ENCODE results near the gene FBXO8. TPM values are rescaled to one million over a fixed set of nuclear protein-coding genes. Genes with fewer than 3 reads are reported as not detected.
A peak's percentile ranks its signal among the peaks of the same experiment; 100 is the strongest.

The FBXO8 gene
- total and polyA plus RNA-seq, 8 donors = 6.7 to 16.9 (median 10.4) TPM

- H3K4me3 ChIP-seq = no peak overlapping the region
- intact Hi-C loops (cut with DNase I) = no loop called here
- no peak for FAIRE-seq
Measured at GRCh38 chr4:174210952-174211490, 72.4 kb downstream of the FBXO8 start.

DNA sequence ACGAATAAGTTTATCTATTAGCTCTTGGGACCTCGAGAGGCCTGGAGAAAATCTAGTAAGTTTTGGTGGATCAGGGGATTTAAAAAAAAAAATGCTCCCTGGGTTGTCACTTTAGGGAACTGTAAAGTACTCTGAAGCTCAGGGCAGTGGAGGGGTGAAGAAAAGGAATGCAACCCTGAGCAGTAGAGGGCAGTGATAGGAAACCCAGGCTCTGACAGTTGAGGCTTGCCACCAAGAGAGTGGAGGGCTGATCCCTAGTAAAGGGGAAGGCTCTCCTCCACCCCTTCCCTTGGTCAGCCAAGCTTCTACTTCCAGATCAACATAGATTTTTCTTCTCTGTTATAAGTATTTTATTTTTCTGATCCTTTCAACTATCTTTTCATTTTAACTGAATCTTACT, 73.1 kb downstream of the FBXO8 start:
- FAIRE-seq (no peak), ATAC-seq (peak in 1 of 4 donors; percentile 31), DNase-seq (no peak)
- Histone ChIP-seq H3K27me3 (peaks cover 0 to 19% (median 14%) of the 10 kb centered on the region in 4 donors), H3K9me3 (no peaks in the 10 kb centered on the region), H3K4me1 (peaks cover 0 to 6% (median 0%) of the 10 kb centered on the region in 3 donors), H3K36me3 (no peaks in the 10 kb centered on the region), H3K27ac (no peak overlapping the region), H3K4me3 (no peak overlapping the region)
- TF ChIP-seq CTCF (IDR thresholded peaks at IDR 0.05) = no peak
- WGBS, 2 donors = 73 to 74% methylated on average over 2 of the region's 2 CpGs
- intact Hi-C loops (cut with DNase I) = no loop called here

More at GRCh38 chr4:174210952-174211490, 72.4 kb downstream of the FBXO8 start:
- TF ChIP-seq CTCF (IDR thresholded peaks at IDR 0.05) = no peak
- DNase-seq = no peak
- H3K4me1 ChIP-seq = peaks cover 0 to 6% (median 0%) of the 10 kb centered on the region in 3 donors
- H3K27ac ChIP-seq = no peak overlapping the region
- no peaks in the 10 kb centered on the region for H3K9me3 ChIP-seq
- H3K36me3 ChIP-seq = no peaks in the 10 kb centered on the region
- ATAC-seq = no peak
- peaks cover 3 to 23% (median 17%) of the 10 kb centered on the region in 4 donors for H3K27me3 ChIP-seq
- 71 to 72% methylated on average over 6 of the region's 6 CpGs for WGBS, 2 donors

DNA sequence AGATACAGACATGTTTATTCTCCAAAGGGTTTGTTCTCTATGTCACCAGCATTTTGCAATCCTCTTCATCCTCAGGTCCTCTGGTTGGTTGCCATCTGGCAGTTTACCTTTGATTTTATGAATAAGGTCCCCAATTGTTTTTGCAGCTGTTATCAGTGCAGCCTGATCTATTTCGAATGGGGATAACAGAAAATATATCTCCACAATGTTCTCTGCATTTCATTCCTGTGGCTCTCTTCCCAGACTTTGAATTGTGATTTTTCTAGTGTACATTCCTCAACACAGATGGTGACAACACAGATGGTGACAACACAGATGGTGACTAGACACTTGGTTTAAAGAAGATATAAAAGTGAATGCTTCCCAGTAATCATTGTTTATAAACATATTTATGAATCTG, 74.1 kb downstream of the FBXO8 start:
- no peaks in the 10 kb centered on the region for H3K9me3 ChIP-seq
- H3K4me3 ChIP-seq = no peak overlapping the region
- DNase-seq (no peak), ATAC-seq (no peak), FAIRE-seq (no peak)
- H3K4me1 ChIP-seq = peaks cover 0 to 4% (median 0%) of the 10 kb centered on the region in 3 donors
- TF ChIP-seq CTCF (IDR thresholded peaks at IDR 0.05) = no peak
- 15 to 20% methylated on average over 1 of the region's 1 CpG for WGBS, 2 donors
- intact Hi-C loops (cut with DNase I) = no loop called here
- H3K27ac ChIP-seq = no peak overlapping the region
- no peaks in the 10 kb centered on the region for H3K36me3 ChIP-seq
- peaks cover 0 to 11% (median 5%) of the 10 kb centered on the region in 4 donors for H3K27me3 ChIP-seq

DNA sequence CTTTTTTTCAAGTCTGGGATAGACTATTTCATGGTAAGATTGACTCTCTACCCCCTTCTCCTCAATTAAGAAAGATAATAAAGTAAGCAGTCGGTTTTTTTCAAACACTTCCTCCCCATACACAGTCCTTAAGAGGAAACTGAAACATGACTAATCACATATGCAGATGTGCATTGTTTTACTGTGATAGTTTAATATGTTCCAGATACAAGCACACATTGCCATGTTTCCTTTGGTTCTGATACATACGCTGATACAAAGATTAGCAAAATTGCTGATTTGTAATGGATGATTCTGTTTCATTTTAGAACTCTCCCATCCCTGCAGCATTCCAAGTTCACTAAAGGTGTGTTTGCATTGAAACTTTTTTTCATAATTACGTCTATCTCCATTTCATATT, 76.1 kb downstream of the FBXO8 start:
- no peak for ATAC-seq
- FAIRE-seq = no peak
- Histone ChIP-seq H3K27me3 (peaks cover 0 to 4% (median 0%) of the 10 kb centered on the region in 4 donors), H3K27ac (no peak overlapping the region), H3K9me3 (no peaks in the 10 kb centered on the region), H3K4me1 (no peaks in the 10 kb centered on the region), H3K36me3 (no peaks in the 10 kb centered on the region), H3K4me3 (no peak overlapping the region)
- DNase-seq = no peak
- 43 to 64% methylated on average over 3 of the region's 3 CpGs for WGBS, 2 donors
- no peak for TF ChIP-seq CTCF (IDR thresholded peaks at IDR 0.05)
- intact Hi-C loops (cut with DNase I) = no loop called here

GRCh38 chr4:174204164-174204831, 79.2 kb downstream of the FBXO8 start:
- no peaks in the 10 kb centered on the region for H3K9me3 ChIP-seq
- no peak overlapping the region for H3K4me3 ChIP-seq
- FAIRE-seq (no peak), ATAC-seq (no peak), DNase-seq (no peak)
- H3K27ac ChIP-seq = no peak overlapping the region
- H3K36me3 ChIP-seq = no peaks in the 10 kb centered on the region
- H3K4me1 ChIP-seq = no peaks in the 10 kb centered on the region
- intact Hi-C loops (cut with DNase I) = no loop called here
- WGBS, 2 donors = 58 to 72% methylated on average over 9 of the region's 9 CpGs
- no peak for TF ChIP-seq CTCF (IDR thresholded peaks at IDR 0.05)
- H3K27me3 ChIP-seq = peaks cover 0 to 20% (median 5%) of the 10 kb centered on the region in 4 donors

All from pancreas (tissue), 10 donors.